Transverse colon (tissue), 1 donor: ENCODE results near the gene PEAK3.
"Not testable (repeated sequence)": the region's sequence is repeated elsewhere in the genome, so short reads cannot be mapped to it uniquely, and the experiment has no call there.

Experiments
- EP300 ChIP-seq: sonication (generic); formaldehyde crosslinking; IDR thresholded peaks from one replicate; pipeline ENCODE4 v1.6.1; 2017; ENCODE audit warnings: antibody characterized with exemption, low read depth
- POLR2A ChIP-seq: fragments of 450-650 bp; IDR thresholded peaks from one replicate; pipeline ENCODE4 v1.6.1; 2016; ENCODE audit warnings: antibody characterized with exemption, mild to moderate bottlenecking, moderate library complexity

GRCh38 chr19:2281265-2282061 is 512 bp downstream of the PEAK3 start:
- TF ChIP-seq POLR2A, EP300: not testable (repeated sequence)
